WI38 (cell line): Measurements from ENCODE around the gene RNASEH2B.

Experiments
- H3K4me3 ChIP-seq: 2 replicates; pipeline ENCODE4 v1.5.1; 2011; ENCODE audit warnings: low read depth, mild to moderate bottlenecking, control low read depth, low read length
- CTCF ChIP-seq: IDR thresholded peaks from 2 replicates; pipeline ENCODE4 v1.5.1; 2012; ENCODE audit warnings: low read depth, mild to moderate bottlenecking, control low read depth, low read length

The RNASEH2B gene

GRCh38 chr13:50882816-50883435 is 26.7 kb upstream of the RNASEH2B start:
- TF ChIP-seq CTCF = no peak
- no peak overlapping the region for H3K4me3 ChIP-seq

GRCh38 chr13:50883728-50884127 is 25.9 kb upstream of the RNASEH2B start:
- no peak overlapping the region for H3K4me3 ChIP-seq
- no peak for TF ChIP-seq CTCF

- no peak overlapping the region for H3K4me3 ChIP-seq
- TF ChIP-seq CTCF = no peak
Observed at GRCh38 chr13:50884265-50884664, 25.3 kb upstream of the RNASEH2B start.

- TF ChIP-seq CTCF = no peak
- H3K4me3 ChIP-seq = no peak overlapping the region
Observed at GRCh38 chr13:50887151-50887550, 22.4 kb upstream of the RNASEH2B start.

- no peak for TF ChIP-seq CTCF
- H3K4me3 ChIP-seq = no peak overlapping the region
Observed at GRCh38 chr13:50888362-50888761, 21.2 kb upstream of the RNASEH2B start.

GRCh38 chr13:50889317-50889716 is 20.3 kb upstream of the RNASEH2B start:
- TF ChIP-seq CTCF = no peak

GRCh38 chr13:50891206-50891605 is 18.4 kb upstream of the RNASEH2B start:
- no peak for TF ChIP-seq CTCF
- no peak overlapping the region for H3K4me3 ChIP-seq

More at GRCh38 chr13:50889317-50889716, 20.3 kb upstream of the RNASEH2B start:
- H3K4me3 ChIP-seq = no peak overlapping the region
